ENCODE results near the gene CXCL14. TPM values are rescaled to one million over a fixed set of nuclear protein-coding genes. Genes with fewer than 3 reads are reported as not detected.

The CXCL14 gene
- polyA plus RNA-seq, 1 experiment, result not detected

GRCh38 chr5:135602882-135603721, 24.3 kb upstream of the CXCL14 start:
- ChIA-PET POLR2A (no interaction called here), CTCF (no interaction called here)
- Histone ChIP-seq H3K27me3 (ENCODE audit: control insufficient read depth, insufficient read depth, low read length) (peaks cover 3% of the 10 kb centered on the region), H3K9me3 (ENCODE audit: control insufficient read depth, insufficient read depth, low read length) (no peaks in the 10 kb centered on the region), H3K27ac (ENCODE audit: low read depth, low read length) (no peak overlapping the region), H3K4me3 (ENCODE audit: low read depth, low read length) (no peak overlapping the region)
- TF ChIP-seq CTCF (IDR thresholded peaks at IDR 0.05; ENCODE audit: low read depth, low read length), result no peak
- DNase-seq (ENCODE audit: low read depth, low spot score), result no peak

- CTCF ChIA-PET, result interaction anchor here (1.2 to 1.3 kb wide), 2 partner anchors 35 to 41 kb away, joined by 3 to 5 read pairs; no protein-coding TSS in a partner anchor
- no peak for DNase-seq (ENCODE audit: low read depth, low spot score)
These were observed 22.7 kb upstream of the CXCL14 start for GRCh38 chr5:135601466-135601865.

DNA sequence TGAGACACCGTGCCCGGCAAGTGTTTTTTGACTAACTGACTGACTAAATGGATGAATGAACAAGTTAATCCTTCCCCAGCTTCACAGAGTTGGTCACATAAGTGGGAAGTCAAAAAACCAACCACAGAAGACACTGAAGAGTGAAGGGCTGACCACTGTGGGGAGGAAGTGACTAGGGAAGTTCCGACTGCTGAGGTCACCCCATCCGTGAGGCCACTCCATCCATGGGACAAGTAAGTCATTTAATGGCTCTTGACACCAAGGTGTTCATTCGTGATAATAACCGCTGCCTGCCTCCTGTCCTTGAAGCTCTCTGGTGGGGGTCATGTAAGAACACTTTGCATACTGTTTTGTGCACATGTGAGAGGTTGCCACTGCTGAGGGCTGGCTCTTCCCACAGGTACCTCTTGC, 22.2 kb upstream of the CXCL14 start:
- POLR2A ChIA-PET, result no interaction called here
- Histone ChIP-seq H3K27ac (ENCODE audit: low read depth, low read length) (no peak overlapping the region), H3K4me3 (ENCODE audit: low read depth, low read length) (no peak overlapping the region), H3K9me3 (ENCODE audit: control insufficient read depth, insufficient read depth, low read length) (no peaks in the 10 kb centered on the region), H3K27me3 (ENCODE audit: control insufficient read depth, insufficient read depth, low read length) (peaks cover 3% of the 10 kb centered on the region)
- no peak for TF ChIP-seq CTCF (IDR thresholded peaks at IDR 0.05; ENCODE audit: low read depth, low read length)
- no peak for DNase-seq (ENCODE audit: low read depth, low spot score)
- CTCF ChIA-PET, result interaction anchor here (1.3 kb wide), 1 partner anchor 40 kb away, joined by 3 read pairs; no protein-coding TSS in a partner anchor

More at GRCh38 chr5:135601466-135601865, 22.7 kb upstream of the CXCL14 start:
- no peak overlapping the region for H3K4me3 ChIP-seq (ENCODE audit: low read depth, low read length)
- POLR2A ChIA-PET, result no interaction called here
- no peak overlapping the region for H3K27ac ChIP-seq (ENCODE audit: low read depth, low read length)
- TF ChIP-seq CTCF (IDR thresholded peaks at IDR 0.05; ENCODE audit: low read depth, low read length), result no peak
- peaks cover 3% of the 10 kb centered on the region for H3K27me3 ChIP-seq (ENCODE audit: control insufficient read depth, insufficient read depth, low read length)
- H3K9me3 ChIP-seq (ENCODE audit: control insufficient read depth, insufficient read depth, low read length), result no peaks in the 10 kb centered on the region

GRCh38 chr5:135600152-135600570, 21.4 kb upstream of the CXCL14 start:
- no peak overlapping the region for H3K4me3 ChIP-seq (ENCODE audit: low read depth, low read length)
- ChIA-PET POLR2A (no interaction called here), CTCF (interaction anchor here (1.3 kb wide), 1 partner anchor 39 kb away, joined by 3 read pairs; no protein-coding TSS in a partner anchor)
- no peak for TF ChIP-seq CTCF (IDR thresholded peaks at IDR 0.05; ENCODE audit: low read depth, low read length)
- no peak for DNase-seq (ENCODE audit: low read depth, low spot score)
- no peak overlapping the region for H3K27ac ChIP-seq (ENCODE audit: low read depth, low read length)
- H3K27me3 ChIP-seq (ENCODE audit: control insufficient read depth, insufficient read depth, low read length), result peaks cover 3% of the 10 kb centered on the region
- H3K9me3 ChIP-seq (ENCODE audit: control insufficient read depth, insufficient read depth, low read length), result no peaks in the 10 kb centered on the region

DNA sequence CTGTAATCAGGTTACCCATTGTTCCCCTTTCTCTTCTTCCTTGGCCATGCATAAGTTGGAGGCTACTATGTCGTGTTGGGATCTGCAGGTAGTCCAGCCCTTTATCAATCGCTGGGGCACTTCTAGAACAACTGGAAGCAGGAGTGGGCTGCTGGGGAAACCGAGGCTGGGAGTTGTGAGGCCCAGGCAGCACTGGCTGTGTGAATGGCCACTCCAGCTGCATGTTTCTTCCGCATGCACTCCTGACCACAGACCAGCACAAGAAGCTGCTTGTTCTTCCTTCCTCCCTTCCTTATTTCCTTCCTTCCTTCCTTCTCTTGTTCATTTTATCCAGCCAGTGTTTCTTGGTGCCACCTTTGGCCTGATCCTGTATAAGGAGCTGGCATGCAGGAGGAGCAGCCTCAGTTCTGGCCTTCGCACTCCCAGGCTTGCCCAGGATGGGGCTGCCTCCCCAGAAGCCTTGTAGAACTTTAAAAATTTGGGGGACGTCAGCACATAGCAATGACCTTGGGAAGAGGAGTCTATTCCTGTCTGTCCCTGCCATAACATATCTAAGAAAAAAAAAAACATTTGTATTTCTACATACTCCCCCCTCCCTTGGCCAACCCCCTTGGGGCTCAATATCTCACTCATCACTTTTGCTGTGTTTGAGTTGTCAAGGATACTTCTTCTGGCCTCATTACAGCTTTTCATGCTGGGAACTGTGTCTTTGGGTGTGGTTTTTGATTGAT, 20.8 kb upstream of the CXCL14 start:
- Histone ChIP-seq H3K4me3 (ENCODE audit: low read depth, low read length) (no peak overlapping the region), H3K27ac (ENCODE audit: low read depth, low read length) (no peak overlapping the region), H3K9me3 (ENCODE audit: control insufficient read depth, insufficient read depth, low read length) (no peaks in the 10 kb centered on the region), H3K27me3 (ENCODE audit: control insufficient read depth, insufficient read depth, low read length) (peaks cover 3% of the 10 kb centered on the region)
- DNase-seq (ENCODE audit: low read depth, low spot score), result no peak
- ChIA-PET CTCF (no interaction called here), POLR2A (no interaction called here)
- TF ChIP-seq CTCF (IDR thresholded peaks at IDR 0.05; ENCODE audit: low read depth, low read length), result no peak

Data from AG04450 (cell line).